OCI-LY7 (cell line): ENCODE results near the gene MINDY2.

Experiments used
- EZH2phosphoT487 ChIP-seq: fragments of 200-600 bp; sonication (generic); IDR thresholded peaks from 2 replicates; pipeline ENCODE4 v1.6.1; 2018; ENCODE audit warnings: low read depth, borderline replicate concordance, mild to moderate bottlenecking, mixed run types, antibody characterized with exemption, low read length, moderate library complexity, mixed read lengths
- TF ChIP-seq, protein P1 (sequence below): fragments of 200-600 bp; sonication (generic); conservative IDR thresholded peaks from 2 replicates; pipeline ENCODE4 v1.5.1; 2014; ENCODE audit warnings: mild to moderate bottlenecking, antibody characterized with exemption, low read length, moderate library complexity, mixed read lengths

DNA sequence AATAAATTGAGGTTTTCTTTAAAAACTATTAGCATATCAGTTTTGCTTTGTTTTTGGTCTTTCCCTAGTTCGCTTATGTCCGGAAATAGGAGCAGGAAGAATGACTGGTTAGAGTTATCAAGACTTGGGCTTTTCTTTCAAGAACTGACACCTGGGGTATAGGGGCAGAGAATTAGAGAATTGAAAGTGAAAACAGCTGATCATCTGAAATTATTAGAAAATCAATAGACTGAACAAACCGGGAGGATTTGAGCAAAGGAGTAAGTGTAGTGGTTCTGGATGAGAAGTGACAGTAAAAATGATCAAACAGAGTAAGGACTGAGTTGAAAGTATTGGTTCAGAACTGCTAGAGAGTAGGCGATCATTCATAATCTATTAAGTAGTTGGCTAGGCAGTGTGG lies 6.0 kb downstream of the MINDY2 start:
- TF ChIP-seq, protein P1, sequence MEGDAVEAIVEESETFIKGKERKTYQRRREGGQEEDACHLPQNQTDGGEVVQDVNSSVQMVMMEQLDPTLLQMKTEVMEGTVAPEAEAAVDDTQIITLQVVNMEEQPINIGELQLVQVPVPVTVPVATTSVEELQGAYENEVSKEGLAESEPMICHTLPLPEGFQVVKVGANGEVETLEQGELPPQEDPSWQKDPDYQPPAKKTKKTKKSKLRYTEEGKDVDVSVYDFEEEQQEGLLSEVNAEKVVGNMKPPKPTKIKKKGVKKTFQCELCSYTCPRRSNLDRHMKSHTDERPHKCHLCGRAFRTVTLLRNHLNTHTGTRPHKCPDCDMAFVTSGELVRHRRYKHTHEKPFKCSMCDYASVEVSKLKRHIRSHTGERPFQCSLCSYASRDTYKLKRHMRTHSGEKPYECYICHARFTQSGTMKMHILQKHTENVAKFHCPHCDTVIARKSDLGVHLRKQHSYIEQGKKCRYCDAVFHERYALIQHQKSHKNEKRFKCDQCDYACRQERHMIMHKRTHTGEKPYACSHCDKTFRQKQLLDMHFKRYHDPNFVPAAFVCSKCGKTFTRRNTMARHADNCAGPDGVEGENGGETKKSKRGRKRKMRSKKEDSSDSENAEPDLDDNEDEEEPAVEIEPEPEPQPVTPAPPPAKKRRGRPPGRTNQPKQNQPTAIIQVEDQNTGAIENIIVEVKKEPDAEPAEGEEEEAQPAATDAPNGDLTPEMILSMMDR = no peak
- no peak for TF ChIP-seq EZH2phosphoT487
